Upper lobe of left lung (tissue), 4 donors: ENCODE data around the gene TTLL6.

Experiments
- CTCF ChIP-seq, 6 experiments: fragments of 450-650 bp in 4 of 6; fragments of 200-600 bp in 2 of 6; sonication (generic) in 2 of 6; IDR thresholded peaks; one replicate each; pipeline ENCODE4 v1.5.1; 2016 to 2019; ENCODE audit warnings: antibody characterized with exemption in 6 of 6
- EP300 ChIP-seq, 4 donors: sonication (generic); formaldehyde crosslinking; IDR thresholded peaks; one replicate each; pipeline ENCODE4 v1.5.1; 2017; ENCODE audit warnings: antibody characterized with exemption in 4 of 4, control low read depth in 2 of 4
- POLR2A ChIP-seq, 4 donors: fragments of 450-650 bp; IDR thresholded peaks; one replicate each; pipeline ENCODE4 v1.5.1; 2016 to 2017; ENCODE audit warnings: antibody characterized with exemption in 4 of 4, mild to moderate bottlenecking in 2 of 4
- POLR2AphosphoS5 ChIP-seq, 2 donors: sonication (generic); formaldehyde crosslinking; IDR thresholded peaks; one replicate each; pipeline ENCODE4 v1.5.1; 2017; ENCODE audit warnings: antibody characterized with exemption in 2 of 2

GRCh38 chr17:48755356-48755755 is 61.7 kb downstream of the TTLL6 start:
- TF ChIP-seq POLR2A (IDR thresholded peaks at IDR 0.05) (no peak), CTCF (IDR thresholded peaks at IDR 0.05) (no peak), EP300 (IDR thresholded peaks at IDR 0.05) (no peak), POLR2AphosphoS5 (IDR thresholded peaks at IDR 0.05) (no peak)
